Esophagus muscularis mucosa (tissue), 4 donors: ENCODE data around the gene PDSS2. TPM values are rescaled to one million over a fixed set of nuclear protein-coding genes. Genes with fewer than 3 reads are reported as not detected.

ENCODE experiments used
- DNase-seq: peaks from one replicate; pipeline ENCODE4 v3.0.0-alpha.2; 2017; ENCODE audit errors: extremely low spot score
- H3K27ac ChIP-seq, 4 donors: fragments of 200-600 bp; sonication (generic); replicated peaks in 1 of 4; 1 replicate in 3 of 4; 2 replicates in 1 of 4; pipeline ENCODE4 v1.5.1; 2016 to 2019; ENCODE audit warnings: mild to moderate bottlenecking in 1 of 4
- H3K27me3 ChIP-seq, 4 donors: fragments of 200-600 bp; sonication (generic); one replicate each; pipeline versions ENCODE4 v1.5.1 to v1.6.0; 2016 to 2019
- H3K36me3 ChIP-seq, 4 donors: fragments of 200-600 bp; sonication (generic); one replicate each; pipeline ENCODE4 v1.5.1; 2016 to 2019
- H3K4me1 ChIP-seq, 4 donors: fragments of 200-600 bp; sonication (generic); one replicate each; pipeline ENCODE4 v1.5.1; 2016 to 2019
- H3K4me3 ChIP-seq, 4 donors: fragments of 200-600 bp; sonication (generic); 1 replicate in 2 of 4; 2 replicates in 2 of 4; pipeline ENCODE4 v1.5.1; 2016 to 2019; ENCODE audit warnings: mild to moderate bottlenecking in 4 of 4, moderate library complexity in 1 of 4
- H3K9me3 ChIP-seq, 4 donors: fragments of 200-600 bp; sonication (generic); 1 replicate in 3 of 4; 2 replicates in 1 of 4; pipeline ENCODE4 v1.5.1; 2016 to 2019
- EP300 ChIP-seq: sonication (generic); formaldehyde crosslinking; IDR thresholded peaks from one replicate; pipeline ENCODE4 v1.6.1; 2017; ENCODE audit warnings: antibody characterized with exemption
- POLR2A ChIP-seq: fragments of 450-650 bp; IDR thresholded peaks from one replicate; pipeline ENCODE4 v1.6.1; 2017; ENCODE audit warnings: antibody characterized with exemption, moderate library complexity, mild to moderate bottlenecking, low read depth
- POLR2AphosphoS5 ChIP-seq, 2 donors: sonication (generic); formaldehyde crosslinking; IDR thresholded peaks; one replicate each; pipeline ENCODE4 v1.6.1; 2017; ENCODE audit warnings: antibody characterized with exemption in 2 of 2
- WGBS: methylation state at CpG from one replicate; pipeline ENCODE4 v1.1.5; 2018; 5-methylcytosine and 5-hydroxymethylcytosine counted together
- intact Hi-C: fragments of 100-400 bp; cut with DNase I; formaldehyde crosslinking; loops from one replicate; pipeline ENCODE4 v1.15.1; 2023
- total RNA-seq, 4 donors: library from RNA; depleted of rRNA; stranded (reverse); fragments of >200 nt; gene quantifications; one replicate each; pipeline versions ENCODE4 v1.1.0 to v1.2.1, GENCODE V29; 2016
- TF ChIP-seq, protein P1 (sequence below), 3 experiments: fragments of 200-600 bp in 2 of 3; fragments of 450-650 bp in 1 of 3; sonication (generic) in 2 of 3; IDR thresholded peaks; one replicate each; pipeline ENCODE4 v1.5.1; 2017 to 2019; ENCODE audit warnings: antibody characterized with exemption in 3 of 3, mild to moderate bottlenecking in 2 of 3, moderate library complexity in 1 of 3

PDSS2 gene
- total RNA-seq, 4 donors from 2014 or later: 6.6 to 10.8 (median 8.7) TPM

DNA sequence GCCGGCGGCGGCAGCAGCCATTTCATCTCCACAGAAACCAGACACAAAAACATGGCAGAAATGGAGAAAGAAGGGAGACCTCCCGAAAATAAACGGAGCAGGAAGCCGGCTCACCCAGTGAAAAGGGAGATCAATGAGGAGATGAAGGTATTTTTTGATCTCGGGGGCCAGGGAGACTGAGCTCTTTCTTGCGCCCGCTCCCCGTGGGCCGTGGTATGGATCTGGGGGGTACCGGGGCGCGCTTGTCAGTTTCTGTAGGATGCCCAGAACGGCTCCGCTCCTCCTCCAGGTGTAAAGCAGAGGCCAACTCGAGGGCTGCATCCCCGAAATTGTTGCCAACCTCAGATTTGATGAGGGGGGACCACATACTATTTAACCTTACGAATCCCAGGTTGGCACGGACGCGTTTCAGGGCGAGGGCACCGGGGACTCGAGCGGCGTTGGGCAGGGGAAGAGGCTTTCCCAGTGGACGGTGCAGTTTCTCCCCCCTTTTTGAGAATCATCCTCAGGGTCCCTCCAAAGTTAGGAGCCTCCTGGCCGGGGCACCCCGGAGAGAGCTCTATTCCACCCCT, 31.3 kb upstream of the PDSS2 start:
- Histone ChIP-seq H3K9me3 (no peaks in the 10 kb centered on the region), H3K27me3 (peaks cover 0 to 4% (median 0%) of the 10 kb centered on the region in 4 donors), H3K4me1 (peaks cover 40 to 67% (median 64%) of the 10 kb centered on the region in 4 donors), H3K27ac (peak overlapping the region; percentile 87 to 92 (median 90)), H3K36me3 (no peaks in the 10 kb centered on the region), H3K4me3 (peak overlapping the region; percentile 76 to 87 (median 80))
- TF ChIP-seq EP300: no peak
- TF ChIP-seq, protein P1, sequence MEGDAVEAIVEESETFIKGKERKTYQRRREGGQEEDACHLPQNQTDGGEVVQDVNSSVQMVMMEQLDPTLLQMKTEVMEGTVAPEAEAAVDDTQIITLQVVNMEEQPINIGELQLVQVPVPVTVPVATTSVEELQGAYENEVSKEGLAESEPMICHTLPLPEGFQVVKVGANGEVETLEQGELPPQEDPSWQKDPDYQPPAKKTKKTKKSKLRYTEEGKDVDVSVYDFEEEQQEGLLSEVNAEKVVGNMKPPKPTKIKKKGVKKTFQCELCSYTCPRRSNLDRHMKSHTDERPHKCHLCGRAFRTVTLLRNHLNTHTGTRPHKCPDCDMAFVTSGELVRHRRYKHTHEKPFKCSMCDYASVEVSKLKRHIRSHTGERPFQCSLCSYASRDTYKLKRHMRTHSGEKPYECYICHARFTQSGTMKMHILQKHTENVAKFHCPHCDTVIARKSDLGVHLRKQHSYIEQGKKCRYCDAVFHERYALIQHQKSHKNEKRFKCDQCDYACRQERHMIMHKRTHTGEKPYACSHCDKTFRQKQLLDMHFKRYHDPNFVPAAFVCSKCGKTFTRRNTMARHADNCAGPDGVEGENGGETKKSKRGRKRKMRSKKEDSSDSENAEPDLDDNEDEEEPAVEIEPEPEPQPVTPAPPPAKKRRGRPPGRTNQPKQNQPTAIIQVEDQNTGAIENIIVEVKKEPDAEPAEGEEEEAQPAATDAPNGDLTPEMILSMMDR (IDR thresholded peaks at IDR 0.05): no peak
- TF ChIP-seq POLR2A: no peak
- WGBS: 0% methylated on average over 23 of the region's 30 CpGs
- no peak for DNase-seq
- intact Hi-C loops: loop anchor here (5.0 kb wide), 1 partner anchor 42 kb away; no protein-coding TSS in a partner anchor

DNA sequence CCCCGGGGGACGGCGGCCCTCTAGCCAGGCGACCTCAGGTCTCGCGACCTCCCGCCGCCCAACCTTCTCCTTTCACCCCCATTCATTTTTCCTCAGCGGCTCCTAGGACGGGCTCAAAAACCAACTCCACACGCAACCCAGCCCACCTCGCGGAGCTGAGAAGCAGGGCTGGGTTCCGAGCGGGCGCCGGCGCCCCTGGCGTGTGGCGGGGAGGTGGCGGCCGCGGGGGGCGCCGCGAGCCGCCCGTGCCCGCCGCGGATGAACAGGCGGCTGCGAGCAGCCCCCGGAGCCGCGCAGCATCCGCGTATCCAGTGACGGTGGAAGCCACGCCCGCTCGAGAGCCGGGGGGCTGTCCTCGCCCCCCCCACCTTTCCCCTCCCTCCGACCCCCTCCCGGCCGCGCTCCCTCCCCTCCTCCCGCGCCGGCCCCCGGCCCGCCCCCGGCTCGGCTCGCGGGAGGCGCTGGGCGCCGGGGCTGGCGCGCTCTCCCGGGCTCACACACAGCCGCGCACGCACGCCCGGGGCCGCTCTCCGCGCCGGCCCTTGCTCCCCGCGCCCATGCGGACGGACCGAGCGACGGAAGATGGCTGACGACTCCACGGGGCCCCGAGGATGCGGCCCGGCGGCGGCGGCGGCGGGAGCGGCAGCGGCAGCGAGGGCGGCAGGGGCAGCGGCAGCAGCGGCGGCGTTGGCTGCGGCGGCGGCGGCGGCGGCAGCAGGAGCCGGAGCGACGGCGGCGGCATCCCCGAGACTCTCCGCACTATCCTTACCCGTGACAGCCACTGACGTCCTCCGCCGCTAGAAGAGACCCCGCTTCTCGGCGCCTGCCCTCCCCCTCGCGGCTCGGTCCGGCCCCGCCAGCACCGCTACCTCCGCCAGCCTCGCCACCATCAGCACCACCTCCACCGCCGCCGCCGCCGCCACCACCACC, 30.5 kb upstream of the PDSS2 start, which contains the start of gene SOBP:
Gene SOBP, plus strand, starts transcription at position 482 of the 930 bp plus-strand sequence. CDS start 500 bp downstream, outside the sequence.
- DNase-seq: no peak
- intact Hi-C loops: loop anchor here (5.0 to 10.0 kb wide), 3 partner anchors 42 to 175 kb away; no protein-coding TSS in a partner anchor

DNA sequence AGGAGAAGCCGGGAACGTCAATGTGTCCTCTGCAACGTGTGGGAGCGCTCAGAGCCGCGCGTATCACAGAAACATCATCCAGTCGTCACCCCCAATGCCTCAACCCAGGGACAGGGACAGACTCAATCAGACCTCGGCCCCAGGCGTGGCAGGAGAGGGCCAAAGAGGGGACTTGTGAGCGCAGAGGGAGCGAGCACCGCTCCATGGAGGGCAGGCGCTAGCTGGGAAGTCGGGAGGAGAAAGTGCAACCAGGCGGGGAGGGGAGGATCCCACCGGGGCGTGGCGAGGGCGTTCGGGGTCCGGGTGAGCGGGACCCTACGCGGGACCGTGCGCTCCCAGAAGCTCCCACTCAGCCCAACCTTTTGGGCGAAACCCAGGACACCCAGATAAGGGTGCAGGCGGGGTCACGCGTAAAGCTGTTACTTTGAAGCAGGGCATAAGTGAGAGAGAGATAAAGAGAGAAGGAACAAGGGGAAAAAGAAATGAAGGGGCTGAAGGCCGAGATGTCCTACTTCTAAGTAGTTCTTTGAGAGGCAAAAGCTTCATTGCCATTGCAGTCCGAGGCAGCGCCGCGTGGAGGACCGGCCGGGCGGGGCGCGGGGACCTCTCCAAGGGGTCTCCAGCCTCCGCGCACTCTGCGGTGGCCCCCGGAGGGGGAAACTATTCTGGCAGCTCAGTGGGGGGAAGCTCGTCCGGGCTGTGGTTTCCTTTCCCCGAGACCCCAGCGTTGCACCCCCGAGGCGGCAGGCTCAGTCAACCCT, 29.7 kb upstream of the PDSS2 start:
- DNase-seq: no peak
- Histone ChIP-seq H3K4me3 (peak overlapping the region; percentile 76 to 87 (median 80)), H3K9me3 (no peaks in the 10 kb centered on the region), H3K4me1 (peaks cover 27 to 51% (median 48%) of the 10 kb centered on the region in 4 donors), H3K27ac (peak overlapping the region; percentile 87 to 92 (median 90)), H3K36me3 (no peaks in the 10 kb centered on the region), H3K27me3 (peaks cover 0 to 4% (median 0%) of the 10 kb centered on the region in 4 donors)
- intact Hi-C loops: loop anchor here (10.0 kb wide), 2 partner anchors 146 to 176 kb away; no protein-coding TSS in a partner anchor
- TF ChIP-seq POLR2AphosphoS5 (IDR thresholded peaks at IDR 0.05) (peak in 1 of 2 donors; percentile 4), EP300 (no peak), POLR2A (no peak)
- TF ChIP-seq, protein P1 (IDR thresholded peaks at IDR 0.05): no peak
- under 1% methylated on average over 41 of the region's 51 CpGs for WGBS

More for the DNA sequence above, 30.5 kb upstream of the PDSS2 start, which contains the start of gene SOBP:
- TF ChIP-seq EP300 (no peak), POLR2AphosphoS5 (IDR thresholded peaks at IDR 0.05) (peak; percentile 4 to 54)
- TF ChIP-seq, protein P1 (IDR thresholded peaks at IDR 0.05): peak in 2 of 3 experiments; percentile 23 to 28
- Histone ChIP-seq H3K36me3 (no peaks in the 10 kb centered on the region), H3K9me3 (no peaks in the 10 kb centered on the region), H3K27me3 (peaks cover 0 to 4% (median 0%) of the 10 kb centered on the region in 4 donors), H3K4me1 (peaks cover 34 to 59% (median 57%) of the 10 kb centered on the region in 4 donors), H3K27ac (peak within 1 kb of the TSS; percentile 87 to 92 (median 90)), H3K4me3 (peak within 1 kb of the TSS; percentile 76 to 87 (median 80))
- WGBS: 0% methylated on average over 28 of the region's 130 CpGs

DNA sequence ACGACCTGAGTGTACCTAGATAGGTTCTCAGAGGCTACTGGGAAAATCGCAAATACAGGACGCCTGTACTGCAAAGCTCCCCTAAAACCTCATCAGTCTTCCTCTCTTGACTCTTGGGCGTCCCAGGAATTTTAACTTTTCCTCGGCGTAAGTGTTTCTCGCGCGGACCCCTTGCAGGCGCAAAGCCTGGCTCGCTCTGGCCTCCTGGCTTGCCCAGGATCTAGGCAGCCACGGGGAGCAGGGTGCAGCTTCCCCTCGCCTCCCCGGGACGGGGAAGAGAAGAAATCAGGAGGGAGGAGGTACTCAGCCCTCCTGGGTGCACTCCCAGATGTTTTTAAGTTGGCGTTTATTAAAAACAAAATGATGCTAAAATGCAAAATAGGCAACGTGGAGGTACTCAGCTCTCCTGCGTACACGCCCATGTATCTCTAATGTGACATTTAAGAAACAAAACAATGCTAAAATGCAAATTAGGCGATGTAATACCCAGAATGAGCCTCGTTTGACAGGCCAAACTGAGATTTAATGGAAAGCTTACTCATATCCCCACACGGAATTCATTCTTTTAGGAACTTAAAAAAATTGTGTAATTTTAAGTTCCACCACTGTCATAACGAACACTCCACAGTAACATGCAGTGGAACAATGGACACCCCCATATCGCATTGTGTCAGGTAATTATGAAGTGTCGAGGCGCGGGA, 29.0 kb upstream of the PDSS2 start:
- 18% methylated on average over 27 of the region's 27 CpGs for WGBS

More for the DNA sequence above, 29.0 kb upstream of the PDSS2 start:
- TF ChIP-seq, protein P1 (IDR thresholded peaks at IDR 0.05): no peak
- TF ChIP-seq POLR2A (no peak), EP300 (no peak), POLR2AphosphoS5 (IDR thresholded peaks at IDR 0.05) (no peak)
- H3K9me3 ChIP-seq: no peaks in the 10 kb centered on the region
- no peak for DNase-seq
- H3K4me1 ChIP-seq: peaks cover 27 to 44% (median 42%) of the 10 kb centered on the region in 4 donors
- peaks cover 0 to 4% (median 0%) of the 10 kb centered on the region in 4 donors for H3K27me3 ChIP-seq
- H3K36me3 ChIP-seq: no peaks in the 10 kb centered on the region
- intact Hi-C loops: loop anchor here (10.0 kb wide), 2 partner anchors 146 to 176 kb away; no protein-coding TSS in a partner anchor
- peak overlapping the region; percentile 76 to 87 (median 80) for H3K4me3 ChIP-seq
- H3K27ac ChIP-seq: peak overlapping the region; percentile 87 to 92 (median 90)
